HG02852 (cell line): Measurements from ENCODE around the gene PHC3.
"Not testable (repeated sequence)": the region's sequence is repeated elsewhere in the genome, so short reads cannot be mapped to it uniquely, and the experiment has no call there.

ENCODE experiments used
- ATAC-seq: cut with Tn5 transposase; IDR thresholded peaks from one replicate; pipeline ENCODE4 v1.9.1; 2021; ENCODE audit warnings: mild to moderate bottlenecking, moderate library complexity; ENCODE audit not compliant: unreplicated experiment

PHC3 gene, protein sequence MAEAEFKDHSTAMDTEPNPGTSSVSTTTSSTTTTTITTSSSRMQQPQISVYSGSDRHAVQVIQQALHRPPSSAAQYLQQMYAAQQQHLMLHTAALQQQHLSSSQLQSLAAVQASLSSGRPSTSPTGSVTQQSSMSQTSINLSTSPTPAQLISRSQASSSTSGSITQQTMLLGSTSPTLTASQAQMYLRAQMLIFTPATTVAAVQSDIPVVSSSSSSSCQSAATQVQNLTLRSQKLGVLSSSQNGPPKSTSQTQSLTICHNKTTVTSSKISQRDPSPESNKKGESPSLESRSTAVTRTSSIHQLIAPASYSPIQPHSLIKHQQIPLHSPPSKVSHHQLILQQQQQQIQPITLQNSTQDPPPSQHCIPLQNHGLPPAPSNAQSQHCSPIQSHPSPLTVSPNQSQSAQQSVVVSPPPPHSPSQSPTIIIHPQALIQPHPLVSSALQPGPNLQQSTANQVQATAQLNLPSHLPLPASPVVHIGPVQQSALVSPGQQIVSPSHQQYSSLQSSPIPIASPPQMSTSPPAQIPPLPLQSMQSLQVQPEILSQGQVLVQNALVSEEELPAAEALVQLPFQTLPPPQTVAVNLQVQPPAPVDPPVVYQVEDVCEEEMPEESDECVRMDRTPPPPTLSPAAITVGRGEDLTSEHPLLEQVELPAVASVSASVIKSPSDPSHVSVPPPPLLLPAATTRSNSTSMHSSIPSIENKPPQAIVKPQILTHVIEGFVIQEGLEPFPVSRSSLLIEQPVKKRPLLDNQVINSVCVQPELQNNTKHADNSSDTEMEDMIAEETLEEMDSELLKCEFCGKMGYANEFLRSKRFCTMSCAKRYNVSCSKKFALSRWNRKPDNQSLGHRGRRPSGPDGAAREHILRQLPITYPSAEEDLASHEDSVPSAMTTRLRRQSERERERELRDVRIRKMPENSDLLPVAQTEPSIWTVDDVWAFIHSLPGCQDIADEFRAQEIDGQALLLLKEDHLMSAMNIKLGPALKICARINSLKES

GRCh38 chr3:170180908-170181885 lies at the start of gene PHC3:
PHC3 (minus strand) TSS chr3:170181733; CDS start chr3:170181715, 18 bp downstream.
- peak; percentile 70 for ATAC-seq

- ATAC-seq = no peak
Measured at GRCh38 chr3:170228093-170228766, 46.7 kb upstream of the PHC3 start.

GRCh38 chr3:170226426-170226960 lies 45.0 kb upstream of the PHC3 start:
- no peak for ATAC-seq

DNA sequence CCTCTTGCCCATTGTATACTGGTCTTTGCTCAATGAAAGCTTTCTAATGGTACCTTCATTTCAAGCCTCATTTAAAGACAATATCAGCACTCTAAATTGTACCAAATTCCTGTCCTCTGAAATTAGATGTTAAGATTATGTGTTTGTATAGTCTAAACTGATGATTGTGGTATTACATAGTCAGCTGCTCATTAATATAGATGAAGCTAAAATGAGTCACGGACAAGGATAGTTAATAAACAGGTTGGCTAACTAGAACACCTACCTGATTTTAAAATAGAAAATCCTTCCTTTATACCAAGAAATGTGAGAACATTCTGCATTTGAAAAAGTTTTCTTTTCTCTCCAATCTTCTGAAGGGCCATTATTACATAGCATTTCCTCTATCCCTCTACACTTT lies 43.6 kb upstream of the PHC3 start:
- ATAC-seq = no peak

DNA sequence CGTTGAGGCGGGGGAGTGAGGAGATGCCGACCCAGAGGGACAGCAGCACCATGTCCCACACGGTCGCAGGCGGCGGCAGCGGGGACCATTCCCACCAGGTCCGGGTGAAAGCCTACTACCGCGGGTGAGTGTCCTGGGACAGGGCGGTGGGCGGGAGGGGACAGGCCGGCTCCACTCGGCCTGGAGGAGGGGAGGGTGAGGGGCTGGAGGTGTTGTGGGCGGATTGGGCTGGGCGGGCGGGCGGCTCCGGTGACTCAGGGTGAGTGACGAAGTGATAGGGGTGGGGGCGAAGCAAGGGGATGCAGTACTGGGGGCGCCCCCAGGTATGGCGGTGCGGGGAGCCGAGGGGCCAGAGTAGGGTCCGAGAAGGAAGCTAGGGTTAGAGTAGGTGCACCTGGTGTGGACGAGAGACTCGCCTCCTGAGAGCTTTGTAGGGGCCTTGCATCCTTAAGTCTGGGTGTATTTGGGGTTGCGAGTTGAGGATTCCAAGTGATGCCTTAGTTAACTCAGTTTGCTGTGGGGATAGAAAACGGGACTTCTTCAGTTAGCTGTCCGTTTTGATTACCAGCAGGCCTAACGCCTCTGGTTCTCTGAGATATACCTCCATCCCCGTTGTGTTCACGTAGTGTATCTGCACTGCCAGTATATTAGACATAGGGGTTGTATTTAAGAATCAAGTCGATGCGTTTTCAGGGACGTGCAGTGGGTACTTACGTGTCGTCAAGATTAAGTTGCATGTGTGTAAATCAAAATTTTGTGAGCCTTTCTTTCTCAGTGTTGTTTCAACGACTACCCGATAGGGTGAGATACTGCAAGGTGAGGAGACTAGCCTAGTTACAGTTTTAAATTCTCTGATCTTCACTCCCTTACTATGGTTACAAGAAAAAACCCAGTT lies 41.4 kb upstream of the PHC3 start:
- peak; percentile 36 for ATAC-seq

DNA sequence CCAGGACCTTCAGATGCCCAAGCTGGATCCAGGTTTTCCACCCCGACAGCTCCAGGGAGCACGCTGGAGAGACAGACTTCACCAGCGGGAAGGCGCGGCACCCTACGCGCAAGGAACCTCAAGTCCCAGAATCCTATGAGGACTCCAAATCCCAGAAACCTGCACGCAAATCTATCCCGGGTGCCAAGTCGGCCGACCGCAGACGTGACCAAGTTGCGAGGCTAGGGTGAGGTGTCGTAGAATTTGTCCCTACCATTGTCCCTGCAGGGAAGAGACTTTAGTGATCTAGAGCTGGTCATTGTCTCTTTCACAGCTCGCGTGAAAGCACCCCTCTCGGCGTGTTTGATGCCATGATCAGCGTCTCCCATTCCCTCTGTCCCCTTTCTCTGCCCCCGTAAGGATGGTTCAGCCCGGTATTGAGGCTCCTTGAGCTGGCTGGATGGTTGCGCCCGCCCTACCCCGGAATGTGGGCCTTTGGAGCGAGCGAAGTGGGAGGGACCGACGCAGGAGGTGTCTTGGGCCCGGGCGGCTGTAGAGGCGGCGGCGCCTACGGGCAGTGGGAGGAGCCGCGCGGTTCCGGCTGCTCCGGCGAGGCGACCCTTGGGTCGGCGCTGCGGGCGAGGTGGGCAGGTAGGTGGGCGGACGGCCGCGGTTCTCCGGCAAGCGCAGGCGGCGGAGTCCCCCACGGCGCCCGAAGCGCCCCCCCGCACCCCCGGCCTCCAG lies 40.6 kb upstream of the PHC3 start, which contains the start of gene PRKCI:
PRKCI (plus strand) TSS at position 501 of the 723 bp plus-strand sequence. CDS start 246 bp downstream, outside the sequence.
- peak; percentile 97 for ATAC-seq

GRCh38 chr3:170220871-170221270 lies 39.3 kb upstream of the PHC3 start:
- ATAC-seq = no peak

- no peak for ATAC-seq
Measured at GRCh38 chr3:170219850-170220249, 38.3 kb upstream of the PHC3 start.

- no peak for ATAC-seq
Measured at GRCh38 chr3:170211668-170212067, 30.1 kb upstream of the PHC3 start.

- ATAC-seq = no peak
Measured at GRCh38 chr3:170207717-170208116, 26.2 kb upstream of the PHC3 start.

DNA sequence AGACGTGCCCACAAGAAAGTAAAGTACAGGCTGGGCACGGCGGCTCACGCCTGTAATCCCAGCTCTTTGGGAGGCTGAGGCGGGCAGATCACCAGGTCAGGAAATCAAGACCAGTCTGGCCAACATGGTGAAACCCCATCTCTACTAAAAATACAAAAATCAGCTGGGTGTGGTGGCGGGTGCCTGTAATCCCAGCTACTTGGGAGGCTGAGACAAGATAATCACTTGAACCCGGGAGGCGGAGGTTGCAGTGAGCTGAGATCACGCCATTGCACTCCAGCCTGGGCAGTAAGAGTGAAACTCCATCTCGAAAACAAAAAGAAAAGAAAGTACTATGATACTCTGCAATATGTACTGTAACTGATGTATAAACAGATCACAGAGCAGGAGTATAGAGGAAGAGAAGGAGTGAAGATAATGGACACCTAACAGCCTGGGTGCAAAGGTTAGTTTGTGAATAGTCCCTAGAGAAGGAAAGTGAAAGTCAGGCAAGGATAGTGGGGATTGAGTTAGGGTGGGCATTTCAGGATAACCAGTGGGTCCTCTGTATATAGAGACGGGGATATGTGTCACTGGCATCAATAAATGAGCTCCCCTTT lies 24.7 kb upstream of the PHC3 start:
- not testable (repeated sequence) for ATAC-seq

GRCh38 chr3:170205302-170205701 lies 23.8 kb upstream of the PHC3 start:
- peak; percentile 51 for ATAC-seq

- ATAC-seq = no peak
Measured at GRCh38 chr3:170204509-170204908, 23.0 kb upstream of the PHC3 start.

DNA sequence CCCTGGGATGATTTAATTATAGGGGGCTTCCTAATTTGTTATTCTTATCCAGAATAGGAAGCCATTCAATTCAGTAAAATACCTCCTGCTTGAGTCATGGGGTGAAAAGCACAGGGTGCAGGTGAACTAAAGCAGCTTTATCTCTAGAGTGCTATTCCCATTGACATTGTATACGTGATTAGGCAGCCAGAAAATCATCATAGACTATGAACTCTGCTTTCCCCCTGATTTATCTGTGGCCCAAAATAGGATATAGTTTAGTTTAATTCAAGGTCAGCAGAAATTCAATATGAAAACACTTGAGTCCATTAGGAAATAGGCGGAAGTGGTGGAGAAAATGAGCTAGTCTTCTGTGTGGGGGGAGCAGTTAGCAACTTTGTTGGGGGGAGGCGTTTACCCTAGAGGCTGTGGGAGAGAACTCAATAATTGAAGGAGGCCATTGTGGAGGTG lies 22.5 kb upstream of the PHC3 start:
- no peak for ATAC-seq

- ATAC-seq = no peak
Measured at GRCh38 chr3:170203457-170203856, 21.9 kb upstream of the PHC3 start.

DNA sequence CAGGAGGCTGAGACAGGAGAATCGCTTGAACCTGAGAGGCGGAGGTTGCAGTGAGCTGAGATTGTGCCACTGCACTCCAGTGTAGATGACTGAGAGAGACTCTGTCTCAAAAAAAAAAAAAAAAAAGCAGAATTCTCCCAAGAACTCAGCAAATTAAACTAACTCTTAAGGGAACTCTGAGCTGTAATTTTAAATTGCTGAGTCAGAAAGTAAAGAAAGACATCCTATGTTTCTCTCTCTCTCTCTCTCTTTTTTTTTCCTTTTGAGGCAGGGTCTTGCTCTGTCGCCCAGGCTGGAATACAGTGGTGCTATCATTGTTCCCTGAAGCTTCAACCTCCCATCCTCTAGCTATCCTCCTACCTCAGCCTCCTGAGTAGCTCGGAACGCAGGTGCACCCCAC lies 20.0 kb upstream of the PHC3 start:
- no peak for ATAC-seq

- no peak for ATAC-seq
Measured at GRCh38 chr3:170200987-170201386, 19.5 kb upstream of the PHC3 start.
